ENCODE measurements around the gene SEMA7A. TPM values are rescaled to one million over a fixed set of nuclear protein-coding genes. Genes with fewer than 3 reads are reported as not detected.

SEMA7A gene
- total RNA-seq, 1 donor from 2014 or later, result 3.9 TPM

- Histone ChIP-seq H3K27ac (no peak overlapping the region), H3K4me1 (no peaks in the 10 kb centered on the region), H3K4me3 (no peak overlapping the region), H3K9me3 (no peaks in the 10 kb centered on the region), H3K27me3 (no peaks in the 10 kb centered on the region), H3K36me3 (no peaks in the 10 kb centered on the region)
- intact Hi-C loops (cut with DNase I), result no loop called here
- TF ChIP-seq CTCF (IDR thresholded peaks at IDR 0.05), result no peak
- TF ChIP-seq POLR2AphosphoS5 (IDR thresholded peaks at IDR 0.05; ENCODE audit: insufficient read depth in 1 of 2, low read depth in 1 of 2), result no peak
- no peak for TF ChIP-seq POLR2A (IDR thresholded peaks at IDR 0.05)
- no peak for DNase-seq (ENCODE audit: extremely low spot score in 2 of 2)
Observed at GRCh38 chr15:74403588-74403919, 30.2 kb downstream of the SEMA7A start.

GRCh38 chr15:74402873-74403587 lies 30.7 kb downstream of the SEMA7A start:
- intact Hi-C loops (cut with DNase I), result no loop called here
- no peaks in the 10 kb centered on the region for H3K9me3 ChIP-seq
- H3K4me3 ChIP-seq, result no peak overlapping the region
- H3K4me1 ChIP-seq, result no peaks in the 10 kb centered on the region
- H3K27me3 ChIP-seq, result no peaks in the 10 kb centered on the region
- H3K36me3 ChIP-seq, result no peaks in the 10 kb centered on the region
- TF ChIP-seq POLR2A (IDR thresholded peaks at IDR 0.05), result no peak
- TF ChIP-seq POLR2AphosphoS5 (IDR thresholded peaks at IDR 0.05; ENCODE audit: insufficient read depth in 1 of 2, low read depth in 1 of 2), result no peak
- no peak for TF ChIP-seq CTCF (IDR thresholded peaks at IDR 0.05)
- DNase-seq (ENCODE audit: extremely low spot score in 2 of 2), result no peak
- no peak overlapping the region for H3K27ac ChIP-seq

- H3K4me1 ChIP-seq, result no peaks in the 10 kb centered on the region
- no peak for TF ChIP-seq POLR2A (IDR thresholded peaks at IDR 0.05)
- TF ChIP-seq CTCF (IDR thresholded peaks at IDR 0.05), result no peak
- no peak for TF ChIP-seq POLR2AphosphoS5 (IDR thresholded peaks at IDR 0.05; ENCODE audit: insufficient read depth in 1 of 2, low read depth in 1 of 2)
- DNase-seq (ENCODE audit: extremely low spot score in 2 of 2), result no peak
- H3K27me3 ChIP-seq, result no peaks in the 10 kb centered on the region
- no peaks in the 10 kb centered on the region for H3K36me3 ChIP-seq
- no peak overlapping the region for H3K27ac ChIP-seq
- H3K4me3 ChIP-seq, result no peak overlapping the region
- no peaks in the 10 kb centered on the region for H3K9me3 ChIP-seq
- intact Hi-C loops (cut with DNase I), result no loop called here
Observed at GRCh38 chr15:74402337-74402841, 31.4 kb downstream of the SEMA7A start.

- H3K36me3 ChIP-seq, result no peaks in the 10 kb centered on the region
- H3K4me3 ChIP-seq, result no peak overlapping the region
- no peaks in the 10 kb centered on the region for H3K9me3 ChIP-seq
- intact Hi-C loops (cut with DNase I), result no loop called here
- no peak overlapping the region for H3K27ac ChIP-seq
- no peak for DNase-seq (ENCODE audit: extremely low spot score in 2 of 2)
- TF ChIP-seq POLR2A (IDR thresholded peaks at IDR 0.05) (no peak), CTCF (IDR thresholded peaks at IDR 0.05) (no peak), POLR2AphosphoS5 (IDR thresholded peaks at IDR 0.05; ENCODE audit: insufficient read depth in 1 of 2, low read depth in 1 of 2) (no peak)
- H3K27me3 ChIP-seq, result no peaks in the 10 kb centered on the region
- no peaks in the 10 kb centered on the region for H3K4me1 ChIP-seq
Observed at GRCh38 chr15:74400915-74401757, 32.6 kb downstream of the SEMA7A start.

Measured in vagina (tissue), 2 donors.